ENCODE results near the gene TBXA2R.

DNA sequence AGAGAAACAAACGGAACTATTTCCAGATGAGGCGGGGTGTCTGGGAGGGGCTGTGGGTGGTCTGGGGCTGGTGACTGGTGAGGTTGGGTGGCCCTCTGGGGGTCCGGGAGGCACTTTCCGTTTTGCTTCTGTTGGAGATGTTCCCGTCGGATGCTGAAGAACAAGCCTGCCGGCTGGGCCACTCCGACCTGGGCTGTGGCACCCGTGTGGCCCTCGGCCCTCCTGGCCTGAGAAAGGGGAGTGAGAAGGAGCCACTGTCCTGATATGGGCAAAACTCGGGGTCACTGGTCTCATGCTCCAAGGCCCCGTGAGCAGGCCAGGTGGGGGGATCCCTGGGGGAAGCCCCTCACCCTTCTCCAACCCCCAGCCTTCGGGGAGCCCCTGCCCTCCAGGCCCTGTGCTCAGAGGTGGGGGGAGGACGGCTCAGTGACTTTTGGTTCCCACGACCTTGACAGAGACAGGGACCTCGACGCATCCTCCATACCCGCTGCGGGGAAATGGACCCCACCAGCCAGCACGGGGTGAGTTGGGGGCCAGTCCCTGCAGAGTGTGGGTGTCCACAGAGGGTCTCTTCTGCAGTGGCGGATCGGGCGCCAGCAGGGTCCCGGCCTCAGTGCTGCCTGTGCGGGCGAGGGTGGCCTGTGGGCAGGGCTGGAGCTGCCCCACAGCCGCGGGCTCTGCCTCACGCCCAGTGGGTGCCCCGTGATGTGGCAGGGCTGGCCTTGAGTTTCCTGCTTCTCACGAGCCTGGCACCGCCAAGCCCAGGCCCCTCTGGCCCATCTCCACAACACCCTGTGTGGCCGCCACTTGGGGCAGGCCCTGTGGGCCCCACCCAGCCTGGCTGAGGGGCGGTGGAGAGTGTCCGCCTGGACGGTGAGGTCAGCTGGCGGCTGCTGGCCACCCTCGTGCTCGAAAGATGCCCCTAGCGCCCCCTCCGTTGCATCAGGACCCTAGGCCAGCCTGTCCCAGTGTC, 4.4 kb upstream of the TBXA2R start:
- TF ChIP-seq, protein P1, sequence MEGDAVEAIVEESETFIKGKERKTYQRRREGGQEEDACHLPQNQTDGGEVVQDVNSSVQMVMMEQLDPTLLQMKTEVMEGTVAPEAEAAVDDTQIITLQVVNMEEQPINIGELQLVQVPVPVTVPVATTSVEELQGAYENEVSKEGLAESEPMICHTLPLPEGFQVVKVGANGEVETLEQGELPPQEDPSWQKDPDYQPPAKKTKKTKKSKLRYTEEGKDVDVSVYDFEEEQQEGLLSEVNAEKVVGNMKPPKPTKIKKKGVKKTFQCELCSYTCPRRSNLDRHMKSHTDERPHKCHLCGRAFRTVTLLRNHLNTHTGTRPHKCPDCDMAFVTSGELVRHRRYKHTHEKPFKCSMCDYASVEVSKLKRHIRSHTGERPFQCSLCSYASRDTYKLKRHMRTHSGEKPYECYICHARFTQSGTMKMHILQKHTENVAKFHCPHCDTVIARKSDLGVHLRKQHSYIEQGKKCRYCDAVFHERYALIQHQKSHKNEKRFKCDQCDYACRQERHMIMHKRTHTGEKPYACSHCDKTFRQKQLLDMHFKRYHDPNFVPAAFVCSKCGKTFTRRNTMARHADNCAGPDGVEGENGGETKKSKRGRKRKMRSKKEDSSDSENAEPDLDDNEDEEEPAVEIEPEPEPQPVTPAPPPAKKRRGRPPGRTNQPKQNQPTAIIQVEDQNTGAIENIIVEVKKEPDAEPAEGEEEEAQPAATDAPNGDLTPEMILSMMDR (IDR thresholded peaks at IDR 0.05; ENCODE audit: insufficient read depth, low read length, poor library complexity, severe bottlenecking): no peak
- no peak for TF ChIP-seq EZH2phosphoT487 (conservative IDR thresholded peaks at IDR 0.05; ENCODE audit: low read length)

All from SU-DHL-6 (cell line).